LHCN-M2 (cell line): ENCODE data around the gene ALAS1. TPM values are rescaled to one million over a fixed set of nuclear protein-coding genes. Genes with fewer than 3 reads are reported as not detected.
A peak's percentile ranks its signal among the peaks of the same experiment; 100 is the strongest.

Source experiments
- DNase-seq: peaks from one replicate; pipeline ENCODE4 v3.0.0-alpha.2; 2012; ENCODE audit warnings: low read depth
- total RNA-seq: library from RNA; depleted of rRNA; stranded (reverse); fragments of >200 nt; gene quantifications from 2 replicates; pipeline ENCODE4 v1.2.3, GENCODE V29; 2014

Gene ALAS1
- total RNA-seq, 1 experiment from 2014 or later = 57.9 TPM

DNA sequence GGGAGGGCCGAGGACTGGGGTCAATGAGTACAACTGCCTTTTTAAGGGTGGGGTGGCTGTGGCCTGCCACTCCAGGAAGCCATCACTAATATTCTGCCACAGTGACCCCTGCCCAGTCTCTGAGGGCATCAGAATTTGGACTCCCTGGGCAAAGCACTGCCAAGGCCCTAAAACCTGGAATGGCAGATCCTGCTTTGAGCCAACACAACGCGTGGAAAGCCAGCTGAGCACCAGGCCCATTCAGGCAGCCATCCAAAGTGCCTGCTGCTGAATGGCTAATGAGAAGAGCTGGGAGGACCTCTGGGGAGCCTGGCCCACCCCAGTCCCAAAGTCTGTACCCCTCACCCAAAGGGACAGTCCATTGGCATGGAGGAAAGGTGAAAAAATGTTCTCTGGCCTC is 36.0 kb downstream of the ALAS1 start:
- DNase-seq = no peak

DNA sequence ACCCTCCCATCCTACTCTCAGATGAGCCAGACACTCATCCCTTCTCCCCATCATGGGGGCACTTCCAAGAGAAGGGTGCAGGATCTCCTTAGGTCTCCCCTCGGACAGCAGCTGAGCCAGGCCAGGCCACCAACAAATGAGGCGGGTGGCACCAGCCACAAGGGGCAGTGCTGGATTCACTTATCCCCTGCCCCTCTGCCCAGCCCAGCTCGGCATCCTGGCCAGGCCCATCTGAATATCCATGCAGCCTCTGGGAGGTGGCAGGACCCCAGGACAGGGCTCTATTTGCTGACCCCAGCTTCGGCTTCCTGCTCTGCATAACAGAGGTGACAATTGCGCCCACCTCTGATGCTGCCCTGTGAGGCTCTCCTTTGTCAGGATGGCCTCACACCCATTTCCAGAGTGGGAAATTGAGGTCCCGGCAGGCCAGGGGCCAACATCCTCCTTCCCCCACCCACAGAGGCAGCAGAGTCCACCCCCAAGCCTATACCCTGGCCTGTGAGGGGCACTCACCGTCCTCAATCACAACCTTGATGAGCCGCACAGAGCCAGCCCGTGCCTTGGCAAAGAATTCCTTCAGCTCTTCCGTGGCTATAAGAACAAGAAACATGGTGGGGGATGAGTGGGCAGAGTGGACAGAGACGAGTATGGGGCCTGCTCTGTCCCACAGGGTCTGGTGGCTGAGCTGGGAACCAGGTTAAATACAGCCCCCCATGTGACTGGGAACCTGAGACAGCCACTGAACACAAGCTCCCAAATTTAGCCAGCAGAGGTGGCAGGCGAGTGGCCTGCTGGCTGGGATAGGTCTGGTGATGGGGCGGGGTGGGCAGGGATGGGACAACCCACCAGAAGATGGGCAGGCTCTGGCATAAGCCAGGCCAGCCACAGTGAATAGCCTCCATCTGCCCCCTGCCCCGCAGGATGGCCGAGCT is 36.8 kb downstream of the ALAS1 start:
- DNase-seq = no peak

- no peak for DNase-seq
These were observed 38.5 kb downstream of the ALAS1 start for GRCh38 chr3:52236424-52236886.

GRCh38 chr3:52237006-52237656 is 39.2 kb downstream of the ALAS1 start:
- DNase-seq = no peak

DNA sequence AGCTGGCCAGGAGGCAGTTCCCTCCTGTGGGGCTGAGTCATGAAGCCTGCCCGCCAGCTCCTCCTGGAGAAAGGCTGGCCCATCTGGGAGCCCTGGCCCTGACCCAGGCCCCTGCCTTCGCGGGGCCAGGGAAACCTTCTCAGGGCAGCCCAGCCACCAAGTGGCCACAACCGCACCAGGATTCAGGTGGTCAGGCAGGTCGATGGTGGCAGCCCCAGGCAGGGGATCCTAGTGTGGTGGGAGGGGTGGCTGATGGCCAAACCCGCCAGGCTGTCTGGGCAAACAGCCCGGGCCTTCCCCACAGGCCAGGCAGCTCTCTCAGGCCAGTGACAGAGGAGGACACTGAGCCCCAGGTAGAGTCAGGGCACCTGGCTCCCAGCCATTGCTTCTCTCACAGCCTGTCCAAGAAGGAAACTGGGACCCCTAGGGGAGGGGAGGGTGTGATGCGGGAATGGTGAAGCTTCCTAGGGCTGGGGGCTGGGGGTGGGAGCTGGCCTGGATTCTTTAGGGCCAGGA is 39.8 kb downstream of the ALAS1 start:
- DNase-seq = peak; percentile 81

DNA sequence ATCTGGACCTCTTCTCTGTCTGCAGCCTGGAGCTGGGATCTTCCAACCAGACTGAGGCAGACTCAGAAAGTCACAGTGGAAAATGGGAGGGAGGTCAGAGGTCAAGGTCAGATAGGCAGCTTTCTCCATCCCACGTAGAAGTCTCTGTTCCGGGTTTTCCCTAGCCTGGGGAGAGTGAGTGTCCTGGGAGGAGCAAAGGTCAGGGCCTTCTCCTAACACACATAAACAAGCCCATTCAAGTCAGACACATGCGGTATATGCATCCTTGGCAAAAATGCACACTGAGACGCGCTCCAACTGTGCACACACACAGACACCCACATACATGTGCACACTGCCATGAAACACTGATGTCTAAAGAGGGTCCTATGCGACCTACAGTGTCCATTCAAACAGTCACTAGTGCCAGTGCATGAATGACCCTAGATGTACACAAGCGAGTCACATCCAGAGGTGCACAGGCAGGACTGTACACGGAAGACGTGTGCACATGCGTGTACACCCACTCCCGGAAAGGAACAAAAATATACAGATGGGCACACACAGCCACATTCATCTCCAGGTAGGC is 40.3 kb downstream of the ALAS1 start:
- DNase-seq = no peak

GRCh38 chr3:52238761-52239701 is 41.1 kb downstream of the ALAS1 start, which contains the start of gene TWF2:
Gene TWF2, minus strand, starts transcription at chr3:52239158. Its CDS starts 142 bp downstream, at chr3:52239016.
- DNase-seq = peak; percentile 70

GRCh38 chr3:52240059-52240885 is 42.3 kb downstream of the ALAS1 start:
- peak; percentile 88 for DNase-seq

GRCh38 chr3:52240886-52241370 is 43.0 kb downstream of the ALAS1 start:
- no peak for DNase-seq

DNA sequence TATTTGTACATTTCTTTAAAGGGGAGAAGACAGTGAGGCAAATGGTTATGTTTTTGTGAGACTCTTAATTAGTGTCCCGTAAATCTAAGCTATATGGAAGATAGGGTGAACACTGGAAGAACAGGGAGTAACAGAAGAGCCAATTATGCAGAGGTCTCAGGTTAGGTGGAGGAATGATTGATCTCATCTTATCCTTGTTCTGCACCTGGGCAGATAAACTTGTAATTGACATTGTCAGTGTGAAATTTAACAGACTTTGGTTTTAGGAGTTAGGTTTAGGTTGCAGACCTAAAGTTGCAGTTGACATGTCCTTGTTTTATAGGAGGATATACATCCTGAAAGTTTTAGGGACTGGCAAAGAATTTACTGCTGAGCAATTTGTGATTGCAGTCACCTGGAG is 44.1 kb downstream of the ALAS1 start:
- no peak for DNase-seq

DNA sequence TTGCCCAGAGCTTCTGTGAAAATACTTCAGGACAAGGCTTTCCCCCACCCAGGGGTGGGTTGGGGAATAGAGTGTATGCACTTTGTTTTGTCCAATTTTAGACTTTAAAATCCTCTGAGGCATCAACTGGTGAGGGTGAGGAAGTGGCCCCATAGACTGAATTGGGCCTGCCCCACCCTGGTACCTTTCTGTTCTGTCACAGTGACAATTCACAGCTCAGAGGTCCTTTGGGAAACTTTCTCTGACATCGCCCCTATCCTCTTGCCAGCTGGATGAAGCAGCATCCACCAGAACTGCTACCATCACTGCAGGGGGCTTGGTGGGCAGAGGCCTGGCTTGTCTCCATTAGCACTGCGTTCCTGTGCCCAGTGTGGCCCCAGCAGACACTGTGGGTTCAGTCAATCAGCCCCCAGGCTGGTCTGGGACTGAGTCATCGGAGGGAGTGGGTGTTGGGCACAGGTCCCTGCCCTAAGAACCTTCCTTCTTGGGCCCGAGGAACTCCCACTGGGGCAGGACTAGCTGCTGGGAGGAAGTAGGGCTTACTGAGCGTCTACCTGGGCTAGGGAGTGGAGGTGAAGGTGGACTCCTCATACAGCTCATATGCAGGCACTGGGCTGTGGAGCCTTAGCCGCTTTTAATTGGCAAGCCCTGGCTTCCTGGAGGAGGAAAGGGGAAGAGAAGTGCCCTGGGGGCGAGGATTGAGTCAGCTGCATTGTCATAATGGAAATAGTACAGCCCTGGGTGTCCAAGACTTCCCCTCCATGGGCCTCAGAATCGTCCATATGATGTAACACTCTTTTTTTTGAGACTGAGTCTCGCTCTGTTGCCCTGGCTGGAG is 46.0 kb downstream of the ALAS1 start:
- no peak for DNase-seq

GRCh38 chr3:52245322-52246263 is 47.6 kb downstream of the ALAS1 start, which contains the start of gene PPM1M:
Gene PPM1M, plus strand, starts transcription at chr3:52245759. Its CDS starts 66 bp downstream, at chr3:52245825.
- DNase-seq = peak; percentile 42

GRCh38 chr3:52246264-52246620 is 48.3 kb downstream of the ALAS1 start:
- DNase-seq = no peak

DNA sequence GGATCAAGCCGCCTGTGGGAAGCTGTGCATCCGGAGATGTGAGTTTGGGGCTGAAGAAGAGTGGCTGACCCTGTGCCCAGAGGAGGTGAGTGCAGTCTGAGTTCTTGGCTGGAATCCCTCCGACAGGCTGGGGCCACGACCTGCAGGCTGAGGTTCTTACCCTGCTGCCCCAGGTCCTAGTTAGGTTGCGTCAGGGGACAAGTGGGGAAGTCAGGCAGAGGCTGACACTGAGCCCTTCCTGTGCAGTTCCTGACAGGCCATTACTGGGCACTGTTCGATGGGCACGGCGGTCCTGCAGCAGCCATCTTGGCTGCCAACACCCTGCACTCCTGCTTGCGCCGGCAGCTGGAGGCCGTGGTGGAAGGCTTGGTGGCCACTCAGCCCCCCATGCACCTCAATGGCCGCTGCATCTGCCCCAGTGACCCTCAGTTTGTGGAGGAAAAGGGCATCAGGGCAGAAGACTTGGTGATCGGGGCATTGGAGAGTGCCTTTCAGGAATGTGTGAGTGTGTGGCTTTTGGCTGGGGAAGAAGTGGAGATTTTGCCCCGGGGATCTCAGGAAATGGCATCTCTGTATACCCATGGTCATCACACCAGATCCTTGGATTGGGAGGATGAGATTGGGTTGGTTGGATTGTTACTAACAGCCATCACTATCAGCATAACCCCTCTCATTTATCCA is 48.9 kb downstream of the ALAS1 start:
- no peak for DNase-seq

- no peak for DNase-seq
These were observed 49.6 kb downstream of the ALAS1 start for GRCh38 chr3:52247409-52248164.

DNA sequence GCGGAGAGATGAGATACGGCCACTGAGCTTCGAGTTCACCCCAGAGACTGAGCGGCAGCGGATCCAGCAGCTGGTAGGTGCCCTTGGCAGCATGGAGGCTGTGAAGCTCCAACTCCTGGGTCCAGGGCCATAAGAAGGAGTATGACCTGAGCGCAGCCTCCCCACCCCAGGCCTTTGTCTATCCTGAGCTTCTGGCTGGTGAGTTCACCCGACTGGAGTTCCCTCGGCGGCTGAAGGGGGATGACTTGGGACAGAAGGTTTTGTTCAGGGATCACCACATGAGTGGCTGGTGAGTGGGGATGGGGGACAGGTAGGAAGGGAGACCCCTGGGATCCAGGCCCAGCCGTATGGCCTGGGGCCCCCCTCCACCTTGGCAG is 50.2 kb downstream of the ALAS1 start:
- no peak for DNase-seq
